ENCODE results near the gene GTPBP6.

DNA sequence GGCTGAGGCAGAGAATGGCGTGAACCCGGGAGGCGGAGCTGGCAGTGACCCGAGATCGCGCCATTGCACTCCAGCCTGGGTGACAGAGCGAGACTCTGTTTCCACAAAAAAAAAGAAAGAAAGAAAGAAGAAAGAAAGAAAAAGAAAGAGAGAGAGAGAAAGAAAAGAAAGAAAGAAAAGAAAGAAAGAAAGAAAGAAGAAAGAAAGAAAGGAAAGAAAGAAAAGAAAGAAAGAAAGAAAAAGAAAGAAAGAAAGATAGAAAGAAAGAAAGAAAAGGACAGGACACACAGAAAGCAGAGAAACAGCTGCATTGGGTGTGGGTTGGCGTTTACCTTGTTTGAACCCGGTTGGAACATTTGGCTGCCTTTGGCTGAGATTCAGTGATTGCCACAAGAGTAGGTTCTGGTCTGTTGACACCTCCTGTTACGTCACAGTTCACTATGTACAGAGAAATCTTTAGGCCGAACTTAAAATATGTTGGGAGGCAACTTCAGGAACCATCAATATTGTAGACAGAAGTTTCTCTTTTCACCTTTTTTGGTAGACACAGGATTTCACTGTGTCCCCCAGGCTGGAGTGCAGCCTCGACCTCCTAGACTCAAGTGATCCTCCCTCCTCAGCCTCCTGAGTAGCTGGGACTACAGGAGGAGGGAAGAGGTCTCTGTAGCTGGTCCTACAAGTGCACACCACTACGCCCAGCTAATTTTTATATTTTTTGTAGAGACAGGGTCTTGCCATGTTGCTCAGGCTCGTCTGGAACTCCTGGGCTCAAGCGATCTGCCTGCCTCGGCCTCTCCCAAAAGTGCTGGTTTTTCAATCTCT is 53.8 kb downstream of the GTPBP6 start:
- no peak for TF ChIP-seq CTCF (IDR thresholded peaks at IDR 0.05)
- no peak for TF ChIP-seq ZFX (IDR thresholded peaks at IDR 0.05; ENCODE audit: borderline replicate concordance)
